Panc1 (cell line): Measurements from ENCODE around the gene TFEB.

Experiments
- POLR2AphosphoS5 ChIP-seq: IDR thresholded peaks from 2 replicates; pipeline ENCODE4 v1.6.1; 2012; ENCODE audit warnings: mild to moderate bottlenecking, low read depth, low read length, moderate library complexity
- SIN3A ChIP-seq: IDR thresholded peaks from 2 replicates; pipeline ENCODE4 v1.6.1; 2012; ENCODE audit warnings: low read depth, mild to moderate bottlenecking, low read length, moderate library complexity, borderline replicate concordance; ENCODE audit not compliant: insufficient read depth
- TCF7L2 ChIP-seq: IDR thresholded peaks from 2 replicates; pipeline ENCODE4 v1.6.1; 2011; ENCODE audit warnings: mild to moderate bottlenecking, low read depth, low read length, inconsistent platforms
- TF ChIP-seq, protein P1 (sequence below): fragments of 450-650 bp; IDR thresholded peaks from 2 replicates; pipeline ENCODE4 v1.5.1; 2017; ENCODE audit warnings: mild to moderate bottlenecking
- TF ChIP-seq, protein P2 (sequence below), 2 experiments: IDR thresholded peaks; 2 replicates each; pipeline ENCODE4 v1.6.1; 2011 to 2012; ENCODE audit warnings: low read depth in 2 of 2, control low read depth in 1 of 2, low read length in 1 of 2, mild to moderate bottlenecking in 1 of 2, moderate library complexity in 1 of 2; ENCODE audit not compliant: insufficient read depth in 1 of 2

DNA sequence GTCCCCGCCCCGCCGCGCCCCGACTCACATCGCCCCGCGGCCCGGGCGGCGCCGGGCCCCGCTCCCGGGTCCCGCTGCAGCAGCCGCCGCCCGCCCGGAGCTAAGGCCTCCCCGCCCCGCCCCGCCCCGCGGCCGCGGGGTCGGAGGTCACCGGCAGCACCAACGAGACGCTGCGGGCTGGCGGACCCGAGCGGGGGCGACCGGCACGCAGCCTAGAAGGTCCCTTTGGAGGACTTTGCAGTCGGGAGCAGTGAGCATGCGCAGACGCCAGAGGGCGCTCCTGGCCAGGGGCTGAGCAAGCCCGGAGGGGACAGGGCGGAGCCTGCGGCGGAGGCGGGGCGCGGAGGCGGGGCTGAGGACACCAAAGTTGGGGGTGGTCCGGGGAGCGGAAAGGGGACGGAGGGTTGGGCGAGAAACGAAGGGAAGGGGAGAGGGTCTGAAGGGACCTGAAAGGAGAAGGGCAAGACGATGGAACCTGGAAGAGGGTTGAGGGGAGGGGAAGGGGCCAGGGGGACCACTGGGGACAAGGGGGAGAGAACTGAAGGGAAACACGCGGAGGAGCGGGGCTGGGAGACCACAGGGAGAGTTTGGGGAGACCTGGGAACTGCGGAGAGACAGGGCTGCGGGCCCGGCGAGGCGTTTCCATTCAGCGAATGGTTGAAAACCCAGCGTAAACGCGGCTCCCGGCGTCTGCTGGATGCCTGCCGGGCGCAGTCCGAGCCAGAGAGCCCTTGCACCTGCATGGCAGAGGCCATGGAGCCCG is 44.6 kb upstream of the TFEB start, which contains the start of gene FRS3:
- TF ChIP-seq, protein P1, sequence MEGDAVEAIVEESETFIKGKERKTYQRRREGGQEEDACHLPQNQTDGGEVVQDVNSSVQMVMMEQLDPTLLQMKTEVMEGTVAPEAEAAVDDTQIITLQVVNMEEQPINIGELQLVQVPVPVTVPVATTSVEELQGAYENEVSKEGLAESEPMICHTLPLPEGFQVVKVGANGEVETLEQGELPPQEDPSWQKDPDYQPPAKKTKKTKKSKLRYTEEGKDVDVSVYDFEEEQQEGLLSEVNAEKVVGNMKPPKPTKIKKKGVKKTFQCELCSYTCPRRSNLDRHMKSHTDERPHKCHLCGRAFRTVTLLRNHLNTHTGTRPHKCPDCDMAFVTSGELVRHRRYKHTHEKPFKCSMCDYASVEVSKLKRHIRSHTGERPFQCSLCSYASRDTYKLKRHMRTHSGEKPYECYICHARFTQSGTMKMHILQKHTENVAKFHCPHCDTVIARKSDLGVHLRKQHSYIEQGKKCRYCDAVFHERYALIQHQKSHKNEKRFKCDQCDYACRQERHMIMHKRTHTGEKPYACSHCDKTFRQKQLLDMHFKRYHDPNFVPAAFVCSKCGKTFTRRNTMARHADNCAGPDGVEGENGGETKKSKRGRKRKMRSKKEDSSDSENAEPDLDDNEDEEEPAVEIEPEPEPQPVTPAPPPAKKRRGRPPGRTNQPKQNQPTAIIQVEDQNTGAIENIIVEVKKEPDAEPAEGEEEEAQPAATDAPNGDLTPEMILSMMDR = peak; percentile 98
- peak; percentile 69 for TF ChIP-seq POLR2AphosphoS5
- no peak for TF ChIP-seq TCF7L2
- TF ChIP-seq, protein P2, sequence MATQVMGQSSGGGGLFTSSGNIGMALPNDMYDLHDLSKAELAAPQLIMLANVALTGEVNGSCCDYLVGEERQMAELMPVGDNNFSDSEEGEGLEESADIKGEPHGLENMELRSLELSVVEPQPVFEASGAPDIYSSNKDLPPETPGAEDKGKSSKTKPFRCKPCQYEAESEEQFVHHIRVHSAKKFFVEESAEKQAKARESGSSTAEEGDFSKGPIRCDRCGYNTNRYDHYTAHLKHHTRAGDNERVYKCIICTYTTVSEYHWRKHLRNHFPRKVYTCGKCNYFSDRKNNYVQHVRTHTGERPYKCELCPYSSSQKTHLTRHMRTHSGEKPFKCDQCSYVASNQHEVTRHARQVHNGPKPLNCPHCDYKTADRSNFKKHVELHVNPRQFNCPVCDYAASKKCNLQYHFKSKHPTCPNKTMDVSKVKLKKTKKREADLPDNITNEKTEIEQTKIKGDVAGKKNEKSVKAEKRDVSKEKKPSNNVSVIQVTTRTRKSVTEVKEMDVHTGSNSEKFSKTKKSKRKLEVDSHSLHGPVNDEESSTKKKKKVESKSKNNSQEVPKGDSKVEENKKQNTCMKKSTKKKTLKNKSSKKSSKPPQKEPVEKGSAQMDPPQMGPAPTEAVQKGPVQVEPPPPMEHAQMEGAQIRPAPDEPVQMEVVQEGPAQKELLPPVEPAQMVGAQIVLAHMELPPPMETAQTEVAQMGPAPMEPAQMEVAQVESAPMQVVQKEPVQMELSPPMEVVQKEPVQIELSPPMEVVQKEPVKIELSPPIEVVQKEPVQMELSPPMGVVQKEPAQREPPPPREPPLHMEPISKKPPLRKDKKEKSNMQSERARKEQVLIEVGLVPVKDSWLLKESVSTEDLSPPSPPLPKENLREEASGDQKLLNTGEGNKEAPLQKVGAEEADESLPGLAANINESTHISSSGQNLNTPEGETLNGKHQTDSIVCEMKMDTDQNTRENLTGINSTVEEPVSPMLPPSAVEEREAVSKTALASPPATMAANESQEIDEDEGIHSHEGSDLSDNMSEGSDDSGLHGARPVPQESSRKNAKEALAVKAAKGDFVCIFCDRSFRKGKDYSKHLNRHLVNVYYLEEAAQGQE (IDR thresholded peaks at IDR 0.05; ENCODE audit: insufficient read depth in 1 of 2, low read depth in 2 of 2, low read length in 1 of 2) = peak in 1 of 2 experiments; percentile 56; a peak in 1 of 4 replicates
- peak; percentile 80; the same call in 1 of the 2 replicates for TF ChIP-seq SIN3A
